SK-N-SH treated with all-trans-retinoic acid at 6 μM for 48 hours (cell line): ENCODE measurements around the gene GTF3A.

ENCODE experiments used
- ATAC-seq: fragments of 200-7000 bp; cut with Tn5 transposase; 3 replicates; pipeline ENCODE4 v1.9.1; 2020; ENCODE audit warnings: mild to moderate bottlenecking, moderate library complexity
- ARNTL ChIP-seq: fragments of 450-650 bp; formaldehyde crosslinking; IDR thresholded peaks from 2 replicates; pipeline ENCODE4 v1.5.0; 2020; ENCODE audit warnings: low read depth, mild to moderate bottlenecking, moderate library complexity, borderline replicate concordance
- CREB5 ChIP-seq: fragments of 250-450 bp; sonication (Bioruptor Pico); IDR thresholded peaks from 2 replicates; pipeline ENCODE4 v1.5.1; 2020; ENCODE audit warnings: low read depth, mild to moderate bottlenecking, moderate library complexity
- CSDC2 ChIP-seq: fragments of 250-450 bp; sonication (Bioruptor Pico); IDR thresholded peaks from 2 replicates; pipeline ENCODE4 v1.5.0; 2020; ENCODE audit warnings: mild to moderate bottlenecking, moderate library complexity
- CSRNP3 ChIP-seq: fragments of 250-450 bp; sonication (Bioruptor Pico); IDR thresholded peaks from 2 replicates; pipeline ENCODE4 v1.5.1; 2021; ENCODE audit warnings: mild to moderate bottlenecking, moderate library complexity
- ESRRG ChIP-seq: fragments of 250-450 bp; sonication (Bioruptor Pico); IDR thresholded peaks from 2 replicates; pipeline ENCODE4 v1.6.1; 2021; ENCODE audit warnings: mild to moderate bottlenecking
- ISL1 ChIP-seq: fragments of 250-450 bp; sonication (Bioruptor Pico); IDR thresholded peaks from 2 replicates; pipeline ENCODE4 v2.1.2; 2022; ENCODE audit warnings: mild to moderate bottlenecking, moderate library complexity
- OSR1 ChIP-seq: fragments of 250-450 bp; sonication (Bioruptor Pico); IDR thresholded peaks from 2 replicates; pipeline ENCODE4 v1.8.0; 2022; ENCODE audit warnings: moderate library complexity, mild to moderate bottlenecking, inconsistent platforms
- PATZ1 ChIP-seq: fragments of 250-450 bp; sonication (Bioruptor Pico); IDR thresholded peaks from 2 replicates; pipeline ENCODE4 v1.8.0; 2020; ENCODE audit warnings: mild to moderate bottlenecking, moderate library complexity, borderline replicate concordance
- POU6F1 ChIP-seq: fragments of 250-450 bp; sonication (Bioruptor Pico); IDR thresholded peaks from 2 replicates; pipeline ENCODE4 v1.8.0; 2021; ENCODE audit warnings: low read depth, mild to moderate bottlenecking, moderate library complexity, borderline replicate concordance
- PPARA ChIP-seq: fragments of 250-450 bp; sonication (Bioruptor Pico); IDR thresholded peaks from 2 replicates; pipeline ENCODE4 v1.5.0; 2020; ENCODE audit warnings: mild to moderate bottlenecking, borderline replicate concordance
- RARB ChIP-seq: fragments of 250-450 bp; sonication (Bioruptor Pico); IDR thresholded peaks from 2 replicates; pipeline ENCODE4 v1.8.0; 2021; ENCODE audit warnings: mild to moderate bottlenecking, moderate library complexity
- SNAI2 ChIP-seq: fragments of 250-450 bp; sonication (Bioruptor Pico); IDR thresholded peaks from 2 replicates; pipeline ENCODE4 v1.5.0; 2020; ENCODE audit warnings: mild to moderate bottlenecking, moderate library complexity
- TCF4 ChIP-seq: fragments of 250-450 bp; sonication (Bioruptor Pico); IDR thresholded peaks from 2 replicates; pipeline ENCODE4 v1.8.0; 2021; ENCODE audit warnings: mild to moderate bottlenecking, moderate library complexity, borderline replicate concordance
- TOX ChIP-seq: fragments of 250-450 bp; sonication (Bioruptor Pico); IDR thresholded peaks from 2 replicates; pipeline ENCODE4 v1.8.0; 2021; ENCODE audit warnings: mild to moderate bottlenecking, moderate library complexity, borderline replicate concordance
- TSHZ2 ChIP-seq: fragments of 250-450 bp; sonication (Bioruptor Pico); IDR thresholded peaks from 2 replicates; pipeline ENCODE4 v1.5.0; 2020; ENCODE audit warnings: mild to moderate bottlenecking, moderate library complexity
- ZC3H10 ChIP-seq: fragments of 250-450 bp; sonication (Bioruptor Pico); IDR thresholded peaks from 2 replicates; pipeline ENCODE4 v1.5.1; 2021; ENCODE audit warnings: mild to moderate bottlenecking, moderate library complexity
- ZFP3 ChIP-seq: fragments of 250-450 bp; sonication (Bioruptor Pico); IDR thresholded peaks from 2 replicates; pipeline ENCODE4 v1.5.0; 2020; ENCODE audit warnings: mild to moderate bottlenecking, moderate library complexity
- ZFP30 ChIP-seq: fragments of 450-650 bp; formaldehyde crosslinking; IDR thresholded peaks from 2 replicates; pipeline ENCODE4 v1.5.0; 2022; ENCODE audit warnings: mild to moderate bottlenecking, moderate library complexity
- ZNF565 ChIP-seq: fragments of 450-650 bp; formaldehyde crosslinking; conservative IDR thresholded peaks from 2 replicates; pipeline ENCODE4 v1.5.0; 2020; ENCODE audit warnings: low read depth, mild to moderate bottlenecking, moderate library complexity
- ZNF70 ChIP-seq: fragments of 450-650 bp; formaldehyde crosslinking; IDR thresholded peaks from 2 replicates; pipeline ENCODE4 v1.5.0; 2020; ENCODE audit warnings: mild to moderate bottlenecking, moderate library complexity
- ZNF8 ChIP-seq: fragments of 450-650 bp; formaldehyde crosslinking; IDR thresholded peaks from 2 replicates; pipeline ENCODE4 v1.5.0; 2020; ENCODE audit warnings: mild to moderate bottlenecking, moderate library complexity

GTF3A gene

GRCh38 chr13:27411341-27411740 is 13.1 kb upstream of the GTF3A start:
- ATAC-seq = no peak
- TF ChIP-seq SNAI2 (CRISPR knock-in tag) = no peak

GRCh38 chr13:27415116-27415515 is 9.3 kb upstream of the GTF3A start:
- ATAC-seq = no peak
- TF ChIP-seq ZNF8 (CRISPR knock-in tag) = no peak
- no peak for TF ChIP-seq RARB (CRISPR knock-in tag)
- no peak for TF ChIP-seq CREB5
- TF ChIP-seq ISL1 (CRISPR knock-in tag) = no peak
- TF ChIP-seq OSR1 (CRISPR knock-in tag) = no peak
- no peak for TF ChIP-seq ZNF70 (CRISPR knock-in tag)
- TF ChIP-seq ZC3H10 = no peak
- no peak for TF ChIP-seq ARNTL
- TF ChIP-seq ZFP30 (CRISPR knock-in tag) = no peak

- TF ChIP-seq ZFP3 (CRISPR knock-in tag) (no peak), OSR1 (CRISPR knock-in tag) (no peak), TSHZ2 (no peak), PATZ1 (CRISPR knock-in tag) (no peak), ISL1 (CRISPR knock-in tag) (no peak), CSRNP3 (CRISPR knock-in tag) (no peak), ZFP30 (CRISPR knock-in tag) (no peak), RARB (CRISPR knock-in tag) (no peak), POU6F1 (CRISPR knock-in tag) (no peak), ESRRG (CRISPR knock-in tag) (no peak), CSDC2 (CRISPR knock-in tag) (no peak), PPARA (CRISPR knock-in tag) (no peak), ARNTL (no peak), TCF4 (CRISPR knock-in tag) (no peak), ZNF8 (CRISPR knock-in tag) (no peak), ZNF70 (CRISPR knock-in tag) (no peak), TOX (CRISPR knock-in tag) (no peak), CREB5 (no peak), ZNF565 (no peak), SNAI2 (CRISPR knock-in tag) (no peak)
- TF ChIP-seq, all 23 proteins: peak for 0
- no peak for ATAC-seq
Measured at GRCh38 chr13:27419328-27419727, 5.1 kb upstream of the GTF3A start.
